Left kidney (tissue), 2 donors: ENCODE measurements around the gene CLIP2. TPM values are rescaled to one million over a fixed set of nuclear protein-coding genes. Genes with fewer than 3 reads are reported as not detected.
"Not testable (repeated sequence)": the region's sequence is repeated elsewhere in the genome, so short reads cannot be mapped to it uniquely, and the experiment has no call there.

Source experiments
- DNase-seq: peaks from one replicate; pipeline ENCODE4 v3.0.0-alpha.2; 2013
- polyA plus RNA-seq: library from polyadenylated mRNA; unstranded; fragments of 120-200 nt; gene quantifications from one replicate; pipeline ENCODE4 v1.2.1, GENCODE V29; 2013; ENCODE audit not compliant: insufficient read length

CLIP2 gene
- polyA plus RNA-seq, 1 donor, result 22.3 TPM

DNA sequence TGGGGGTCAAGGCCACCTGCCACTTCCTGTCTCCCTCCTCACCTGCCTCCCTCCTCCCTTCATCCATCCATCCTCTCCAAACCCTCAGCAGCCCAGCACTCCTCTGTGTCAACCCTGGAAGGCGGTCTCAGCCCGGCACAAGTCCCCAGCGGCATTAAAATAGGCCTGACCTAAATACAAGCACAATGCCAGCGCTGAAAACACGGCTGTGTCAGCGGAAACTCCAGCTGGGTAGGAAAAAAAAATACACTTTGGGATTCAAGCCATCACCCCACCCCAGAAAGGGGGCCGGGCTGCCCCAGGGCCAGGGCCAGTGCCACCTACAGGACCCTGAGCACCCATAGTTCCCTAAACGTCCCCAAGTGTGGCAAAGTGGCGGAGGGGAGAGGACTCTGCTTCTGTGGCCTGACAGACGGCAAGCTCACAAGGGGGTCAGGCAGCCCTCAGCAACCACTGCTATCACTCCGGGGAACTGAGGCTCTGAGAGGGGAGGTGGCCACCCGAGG lies 141.8 kb downstream of the CLIP2 start:
- DNase-seq, result no peak

DNA sequence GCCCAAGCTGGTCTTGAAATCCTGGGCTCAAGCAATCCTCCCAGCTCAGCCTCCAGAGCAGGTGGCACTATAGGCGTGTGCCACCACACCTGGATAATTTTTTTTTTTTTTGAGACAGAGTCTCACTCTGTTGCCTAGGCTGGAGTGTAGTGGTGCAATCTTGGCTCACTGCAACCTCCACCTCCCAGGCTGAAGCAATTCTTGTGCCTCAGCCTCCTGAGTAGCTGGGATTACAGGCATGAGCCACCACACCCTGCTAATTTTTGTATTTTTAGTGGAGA lies 148.0 kb downstream of the CLIP2 start:
- not testable (repeated sequence) for DNase-seq

DNA sequence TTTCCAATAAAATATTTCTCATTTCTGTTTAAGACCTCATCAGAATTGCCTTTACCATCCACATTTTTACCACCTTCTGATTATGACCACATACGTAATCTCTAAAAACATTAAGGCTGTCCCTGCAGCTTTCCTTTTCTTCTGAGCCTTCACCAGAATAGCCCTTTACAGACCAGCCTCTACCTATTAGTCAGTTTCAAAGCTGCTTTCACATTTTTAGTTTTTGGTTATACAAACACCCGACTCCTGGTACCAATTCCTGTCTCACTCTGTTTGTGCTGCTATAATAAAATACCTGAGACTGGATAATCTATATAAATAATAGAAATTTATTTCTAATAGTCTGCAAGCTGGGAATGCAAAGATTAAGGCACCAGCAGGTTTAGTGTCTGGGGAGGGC lies 149.1 kb downstream of the CLIP2 start:
- no peak for DNase-seq

DNA sequence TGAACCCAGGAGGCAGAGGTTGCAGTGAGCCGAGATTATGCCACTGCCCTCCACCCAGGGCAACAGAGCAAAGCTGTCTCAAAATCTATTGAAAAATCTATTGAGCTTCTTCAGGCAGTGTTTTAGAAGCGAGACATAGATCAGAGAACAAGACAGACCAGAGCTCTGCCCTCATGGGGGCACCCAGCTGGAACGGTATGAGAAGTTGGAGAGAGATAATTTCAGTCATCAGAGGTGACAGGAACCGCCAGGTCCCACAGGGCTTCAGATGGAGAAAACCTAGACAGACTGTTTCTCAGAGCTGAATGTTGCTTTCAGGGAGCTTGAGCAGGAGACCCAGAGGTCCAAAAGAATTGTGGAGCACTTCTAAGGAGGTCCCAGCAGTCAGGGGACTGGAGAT lies 150.3 kb downstream of the CLIP2 start:
- no peak for DNase-seq

DNA sequence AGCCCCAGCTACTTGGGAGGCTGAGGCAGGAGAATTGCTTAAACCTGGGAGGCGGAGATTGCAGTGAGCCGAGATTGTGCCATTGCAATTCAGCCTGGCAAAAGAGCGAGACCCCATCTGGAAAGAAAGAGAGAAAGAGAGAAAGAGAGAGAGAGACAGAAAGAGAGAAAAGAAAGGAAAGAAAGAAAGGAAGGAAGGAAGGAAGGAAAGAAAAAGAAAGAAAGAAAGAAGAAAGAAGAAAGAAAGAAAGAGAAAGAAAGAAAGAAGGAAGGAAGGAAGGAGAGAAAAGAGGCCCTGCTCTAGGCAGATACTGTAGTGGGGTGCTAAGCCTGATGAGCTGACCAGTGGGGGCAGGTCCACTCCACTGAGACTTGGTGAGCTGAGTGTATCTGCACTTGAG lies 150.9 kb downstream of the CLIP2 start:
- DNase-seq, result not testable (repeated sequence)

DNA sequence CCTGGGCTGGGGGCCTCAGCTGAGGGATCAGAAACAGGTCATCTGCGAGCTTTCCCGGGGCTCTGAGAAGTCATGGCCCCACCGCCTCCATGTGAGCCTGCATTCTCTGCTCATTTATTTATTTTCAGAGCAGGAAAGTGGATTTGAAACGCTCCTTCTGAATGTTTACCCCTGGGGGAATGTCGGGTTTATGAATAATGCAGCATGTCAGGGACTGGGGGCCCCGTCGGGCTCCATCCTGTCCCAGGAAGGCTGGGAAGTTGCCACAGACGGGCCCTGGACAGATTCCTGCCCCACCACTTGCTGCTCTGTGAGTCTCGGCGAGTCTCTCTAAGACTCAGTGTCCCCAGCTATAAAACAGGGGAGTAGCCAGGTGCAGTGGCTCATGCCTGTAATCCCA lies 152.6 kb downstream of the CLIP2 start:
- DNase-seq, result no peak

DNA sequence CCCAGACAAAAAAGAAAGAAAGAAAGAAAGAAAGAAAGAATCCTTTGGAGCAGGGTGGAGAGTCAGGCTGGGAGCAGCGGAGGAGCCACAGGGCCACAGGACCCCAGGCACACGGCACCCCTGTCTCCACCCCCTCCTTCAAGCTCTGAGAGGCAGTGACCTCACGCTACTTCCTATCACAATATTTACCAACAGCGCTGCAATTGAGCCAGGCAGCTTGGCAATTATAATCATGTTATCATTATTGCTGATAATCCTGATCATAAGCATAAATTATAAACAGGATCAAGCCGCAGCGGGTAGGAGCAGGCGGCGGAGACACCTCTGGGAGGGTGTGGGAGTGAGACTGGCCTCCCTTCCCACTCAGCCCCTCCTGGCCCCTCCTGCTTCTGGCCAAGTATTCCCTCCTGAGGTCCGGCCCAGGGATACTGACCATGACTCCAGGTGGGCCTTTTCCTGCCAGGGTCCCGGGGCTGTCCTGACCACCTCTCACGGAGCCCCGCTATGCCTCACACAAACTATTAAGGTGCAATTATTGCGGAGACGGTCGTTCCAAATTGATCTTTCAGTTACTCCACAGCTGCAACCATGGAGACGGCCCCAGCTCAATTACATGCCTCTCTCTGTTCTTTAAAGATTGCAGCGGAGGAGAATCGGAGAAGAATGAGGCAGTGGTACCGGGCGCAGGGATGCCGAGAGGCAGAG lies 154.5 kb downstream of the CLIP2 start:
- no peak for DNase-seq

DNA sequence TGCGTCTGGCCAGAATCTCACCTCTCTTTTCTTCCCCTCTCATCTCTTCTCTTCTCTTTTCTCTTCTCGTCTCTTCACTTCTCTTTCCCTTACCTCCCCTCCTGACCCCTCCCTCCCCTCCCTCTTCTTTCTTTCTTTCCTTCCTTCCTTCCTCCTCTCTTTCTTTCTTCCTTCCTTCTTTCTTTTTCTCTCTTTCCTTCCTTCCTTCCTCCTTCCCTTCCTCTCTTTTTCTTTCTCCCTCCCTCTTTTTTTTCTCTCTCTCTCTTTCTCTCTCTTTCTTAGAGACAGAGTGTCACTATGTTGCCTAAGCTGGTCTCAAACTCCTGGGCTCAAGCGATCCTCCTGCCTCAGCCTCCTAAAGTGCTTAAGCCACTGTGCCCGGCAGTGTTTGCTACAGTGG lies 159.9 kb downstream of the CLIP2 start:
- DNase-seq, result no peak

DNA sequence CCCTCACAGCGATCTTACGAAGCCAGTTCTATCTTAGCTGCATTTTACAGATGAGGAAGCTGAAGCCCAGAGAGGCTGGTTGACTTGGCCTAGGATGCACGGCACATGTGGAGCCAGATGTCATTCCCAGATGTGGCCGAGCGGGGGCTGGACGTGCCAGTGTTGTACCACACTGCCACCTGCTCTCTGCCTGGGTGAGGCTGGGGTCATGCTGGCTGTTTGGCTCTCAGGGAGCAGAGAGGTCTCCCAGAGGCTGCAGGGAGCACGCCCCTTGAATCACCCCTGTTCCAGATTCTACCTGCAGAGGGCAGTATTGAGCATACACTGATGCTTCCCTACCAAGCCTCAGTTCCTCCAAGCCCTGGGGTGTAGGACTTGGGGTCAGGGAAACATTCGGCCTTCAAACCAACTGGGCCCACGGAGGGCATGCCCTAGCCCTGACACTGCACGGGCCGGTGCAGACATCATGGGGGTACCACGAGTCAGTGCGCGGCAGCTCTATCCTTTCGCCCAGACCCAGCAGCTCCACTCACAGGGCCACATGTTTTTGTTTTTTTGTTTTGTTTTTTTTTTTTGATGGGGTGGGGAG lies 160.7 kb downstream of the CLIP2 start:
- no peak for DNase-seq

DNA sequence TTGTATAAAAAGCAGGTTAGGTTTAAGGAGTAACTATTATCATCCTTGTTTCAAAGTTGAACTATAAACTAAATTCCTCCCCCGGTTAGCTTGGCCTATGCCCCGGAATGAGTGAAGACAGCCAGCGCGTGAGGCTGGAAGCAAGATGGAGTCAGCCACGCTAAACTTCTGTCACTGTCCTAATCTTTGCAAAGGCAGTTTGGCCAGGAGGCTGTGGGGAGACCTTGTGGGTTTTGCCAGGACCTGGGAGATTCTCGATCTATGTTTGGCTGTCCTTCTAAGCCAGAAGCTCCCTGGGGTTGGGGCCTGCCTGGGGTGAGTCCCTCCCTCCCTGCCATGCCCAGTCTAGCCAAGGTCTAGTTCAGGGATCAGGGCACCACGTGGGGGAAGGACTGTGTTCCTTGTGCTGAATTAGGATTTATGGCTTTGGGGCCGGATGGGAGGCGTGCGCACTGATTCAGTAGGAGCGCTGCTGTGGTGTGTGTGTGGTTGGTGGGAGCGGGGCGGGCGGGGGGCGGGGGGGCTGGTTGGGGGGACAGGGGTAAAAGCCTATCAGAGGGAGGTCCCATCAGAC lies 163.6 kb downstream of the CLIP2 start:
- peak; percentile 79 for DNase-seq

DNA sequence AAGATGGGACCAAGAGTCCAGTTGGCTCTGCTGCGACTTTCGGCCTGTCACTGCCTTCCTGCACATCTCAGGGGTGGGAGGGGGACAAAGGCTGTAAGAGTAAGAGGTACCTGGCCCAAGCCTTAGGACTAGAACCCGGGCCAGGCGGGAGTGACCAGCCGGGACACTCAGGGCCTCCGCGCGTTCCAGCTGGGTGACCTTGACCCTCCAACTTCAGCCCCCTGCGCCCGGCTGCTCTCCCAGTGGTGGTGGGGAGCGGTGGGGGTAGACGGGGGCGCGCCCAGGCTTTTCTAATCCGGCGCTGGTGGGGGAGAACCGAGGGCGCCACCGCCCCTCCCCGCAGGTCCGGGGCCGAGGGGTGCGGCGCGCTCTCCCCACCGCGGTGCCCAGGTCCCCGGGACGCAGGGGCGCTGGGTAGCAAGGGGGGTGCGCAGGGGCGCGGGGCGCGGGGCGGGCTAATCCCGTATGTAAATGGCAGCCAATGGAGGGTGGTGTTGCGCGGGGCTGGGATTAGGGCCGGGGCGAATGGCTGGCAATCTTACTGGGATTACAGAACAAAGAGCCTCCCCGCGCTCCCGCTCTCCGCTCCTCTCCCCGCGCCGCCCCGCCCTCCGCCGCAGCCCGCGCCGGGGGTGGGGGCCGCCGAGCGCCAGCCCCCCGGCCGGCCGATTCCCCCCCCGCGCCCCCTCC lies 164.3 kb downstream of the CLIP2 start, which contains the start of gene GTF2IRD1:
TSS of gene GTF2IRD1 (plus strand) at position 585 of the 690 bp plus-strand sequence. CDS start 54,175 bp downstream, outside the sequence.
- no peak for DNase-seq

DNA sequence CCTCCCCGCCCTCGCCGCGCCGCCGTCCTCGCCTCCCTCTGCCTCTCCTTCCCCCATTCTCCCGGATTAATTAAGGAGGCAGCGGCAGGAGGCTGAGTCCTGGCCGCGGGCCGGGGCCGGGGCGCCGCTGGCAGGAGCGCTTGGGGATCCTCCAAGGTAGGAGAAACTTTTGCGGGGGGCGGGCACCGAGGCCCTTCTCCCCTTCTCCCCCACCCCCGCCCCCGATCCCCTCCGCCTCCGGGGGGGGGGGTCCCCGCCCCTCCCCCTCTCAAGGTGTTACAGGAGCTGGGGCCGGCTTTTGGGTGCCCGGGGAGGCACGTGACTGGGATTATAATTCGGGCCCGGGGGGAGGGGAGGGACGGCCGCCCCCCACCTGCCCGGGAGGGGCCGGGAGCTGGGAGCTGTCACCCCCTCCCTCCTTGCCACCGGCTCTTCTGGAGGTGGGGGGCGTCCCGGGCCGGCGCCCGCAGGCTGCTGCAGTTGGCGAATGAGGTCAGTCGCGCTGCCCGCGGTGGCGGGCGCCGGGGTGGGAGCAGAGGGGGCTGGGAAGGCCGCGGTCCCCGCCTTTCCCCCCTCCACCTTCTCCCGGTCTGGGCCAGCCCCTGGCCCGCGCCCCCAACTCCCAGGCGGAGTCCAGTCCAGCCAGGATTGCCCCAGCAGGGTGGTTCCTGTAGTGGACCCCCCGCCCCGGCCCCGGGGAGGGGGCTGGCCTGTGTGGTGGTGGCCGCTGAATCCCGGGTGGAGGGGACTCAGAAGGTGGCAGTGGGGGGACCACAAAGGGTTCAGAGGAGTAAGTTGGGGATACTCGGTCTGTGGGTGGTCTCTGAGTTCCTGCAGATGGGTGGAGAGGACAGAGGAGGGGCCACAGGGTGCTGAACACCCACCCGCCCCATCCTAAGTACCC lies 165.1 kb downstream of the CLIP2 start:
- DNase-seq, result no peak

DNA sequence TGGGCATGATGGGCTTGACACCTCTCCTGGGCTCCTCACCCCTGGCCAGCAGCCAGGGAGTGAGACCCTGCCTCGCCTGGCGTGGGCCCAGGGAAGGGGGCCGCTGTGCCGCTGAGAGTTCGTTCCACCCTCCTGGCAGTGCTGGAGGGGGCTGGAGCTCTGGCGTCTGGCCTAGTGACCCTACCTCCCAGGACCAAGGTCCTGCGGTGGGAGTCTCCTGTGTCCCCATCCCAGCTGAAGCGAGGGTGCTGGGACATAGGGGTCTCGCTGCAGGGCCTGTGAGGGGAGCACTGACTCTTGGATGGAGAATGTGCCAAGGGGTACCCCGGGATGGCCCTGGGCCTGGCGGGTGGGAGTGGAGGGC lies 165.7 kb downstream of the CLIP2 start:
- no peak for DNase-seq

DNA sequence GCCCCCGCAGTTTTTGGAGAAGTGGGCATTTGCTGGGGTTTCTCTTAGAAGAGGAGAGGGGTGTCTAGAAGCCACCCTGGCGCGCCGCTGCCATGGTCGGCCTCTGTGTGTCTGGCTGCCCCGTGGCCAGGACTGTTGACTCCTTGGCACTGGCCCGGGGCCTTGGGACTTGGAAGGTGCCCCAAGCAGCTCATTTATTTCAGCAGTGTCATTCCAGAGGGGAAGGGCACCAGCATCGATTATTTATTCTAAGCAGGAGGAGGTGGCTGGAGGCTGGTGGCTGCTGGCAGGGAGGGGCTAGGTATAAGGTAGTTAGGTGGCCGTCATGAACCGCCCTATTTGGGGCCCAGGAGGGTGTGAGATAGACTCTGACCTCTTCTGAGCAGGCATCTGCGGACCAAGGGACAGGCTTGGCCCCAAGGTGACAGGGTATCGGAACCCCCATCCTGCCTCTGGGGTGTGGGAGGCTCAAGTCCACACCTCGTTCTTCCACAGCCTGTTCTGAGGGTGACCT lies 166.1 kb downstream of the CLIP2 start:
- no peak for DNase-seq

Other genes starting within 250 kb of the CLIP2 start
- gene LIMK1, start 205.6 kb upstream of the CLIP2 start, polyA plus RNA-seq, result 21.7 TPM
- gene EIF4H, start 115.1 kb upstream of the CLIP2 start, polyA plus RNA-seq, result 294 TPM
- 3.5 TPM for gene LAT2, start 79.4 kb upstream of the CLIP2 start, polyA plus RNA-seq
- gene RFC2, start 35.0 kb upstream of the CLIP2 start, polyA plus RNA-seq, result 39.1 TPM
- gene GTF2IRD1, start 164.5 kb downstream of the CLIP2 start, polyA plus RNA-seq, result 65.9 TPM